NOMO-1 treated with dmso at 0.1 percent for 144 hours (cell line): ENCODE measurements around the gene CHRDL2.
A peak's percentile ranks its signal among the peaks of the same experiment; 100 is the strongest.

Experiments
- DNase-seq: peaks from one replicate; lab custom pipeline; 2025; ENCODE audit not compliant: unreplicated experiment; lab: John Stamatoyannopoulos, UW

CHRDL2 gene

GRCh38 chr11:74717221-74717969, 13.8 kb downstream of the CHRDL2 start:
- no peak for DNase-seq

DNA sequence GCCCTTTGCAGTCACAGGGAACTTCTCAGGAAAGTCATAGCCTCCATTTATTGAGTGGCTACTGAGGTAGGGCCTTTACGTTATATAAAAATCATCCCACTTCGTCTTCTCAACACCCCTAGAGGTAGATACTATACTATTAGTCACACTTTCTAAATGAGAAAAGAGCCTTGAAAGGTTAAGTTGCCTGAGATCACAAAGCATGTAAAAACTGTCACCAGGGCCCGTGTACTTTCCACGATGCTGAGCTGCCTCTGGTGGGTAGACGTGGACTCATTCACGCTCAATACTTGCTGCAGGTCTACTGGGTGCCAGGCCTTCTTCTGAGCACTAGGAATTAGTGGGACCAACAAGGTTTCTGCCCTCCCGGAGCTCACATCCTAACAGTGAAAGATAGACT, 16.3 kb downstream of the CHRDL2 start:
- DNase-seq: no peak

GRCh38 chr11:74713686-74714085, 17.5 kb downstream of the CHRDL2 start:
- no peak for DNase-seq

DNA sequence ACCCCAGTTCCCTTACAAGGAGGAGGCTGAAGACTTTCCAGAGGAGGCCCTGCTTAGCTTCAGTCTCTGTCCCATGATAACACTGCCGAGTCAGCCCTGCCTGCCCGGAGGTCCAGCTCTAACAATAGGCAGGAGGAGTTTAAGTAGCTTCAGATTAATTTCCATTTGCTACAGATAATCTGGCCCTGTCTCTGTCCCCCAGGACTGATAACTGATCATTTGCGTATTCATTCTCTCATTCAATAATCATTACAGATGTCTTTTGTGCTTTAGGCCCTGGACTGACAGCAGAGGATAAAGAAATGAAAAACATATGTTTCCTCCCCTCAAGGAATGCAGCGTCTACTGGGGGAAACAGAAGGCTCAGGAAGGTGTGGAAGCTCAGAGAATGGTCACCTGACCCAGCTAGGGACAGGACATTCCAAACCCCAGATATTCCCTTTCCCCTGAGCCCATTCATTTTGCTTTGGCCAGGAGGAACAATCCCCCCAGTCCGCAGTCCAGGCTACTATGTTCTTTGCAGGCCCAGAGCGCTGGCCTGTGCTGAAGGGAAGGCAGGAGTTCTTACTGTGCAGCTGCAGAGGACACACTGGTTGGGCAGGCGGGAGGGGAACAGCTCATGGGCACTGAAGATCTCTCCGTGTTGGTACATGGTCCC, 20.8 kb downstream of the CHRDL2 start:
- DNase-seq: no peak

DNA sequence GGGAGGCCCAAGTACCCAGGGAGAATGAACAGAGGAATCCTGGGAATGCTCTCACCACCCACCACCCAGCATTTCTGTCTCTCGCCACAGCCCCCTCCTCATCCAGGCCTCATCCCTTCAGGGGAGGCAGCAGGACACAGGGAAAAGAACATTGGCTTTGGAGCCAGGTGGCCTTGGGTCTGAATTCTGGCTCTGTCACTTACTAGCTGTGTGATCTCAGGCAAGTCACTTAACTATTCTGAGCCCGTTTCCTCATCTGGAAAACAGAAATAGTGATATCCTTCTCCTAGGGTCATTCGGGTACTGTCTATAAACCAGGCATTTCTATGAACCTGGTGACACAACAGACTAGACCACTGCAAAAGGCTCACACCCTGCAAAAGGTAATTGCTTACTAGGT, 22.1 kb downstream of the CHRDL2 start:
- no peak for DNase-seq

DNA sequence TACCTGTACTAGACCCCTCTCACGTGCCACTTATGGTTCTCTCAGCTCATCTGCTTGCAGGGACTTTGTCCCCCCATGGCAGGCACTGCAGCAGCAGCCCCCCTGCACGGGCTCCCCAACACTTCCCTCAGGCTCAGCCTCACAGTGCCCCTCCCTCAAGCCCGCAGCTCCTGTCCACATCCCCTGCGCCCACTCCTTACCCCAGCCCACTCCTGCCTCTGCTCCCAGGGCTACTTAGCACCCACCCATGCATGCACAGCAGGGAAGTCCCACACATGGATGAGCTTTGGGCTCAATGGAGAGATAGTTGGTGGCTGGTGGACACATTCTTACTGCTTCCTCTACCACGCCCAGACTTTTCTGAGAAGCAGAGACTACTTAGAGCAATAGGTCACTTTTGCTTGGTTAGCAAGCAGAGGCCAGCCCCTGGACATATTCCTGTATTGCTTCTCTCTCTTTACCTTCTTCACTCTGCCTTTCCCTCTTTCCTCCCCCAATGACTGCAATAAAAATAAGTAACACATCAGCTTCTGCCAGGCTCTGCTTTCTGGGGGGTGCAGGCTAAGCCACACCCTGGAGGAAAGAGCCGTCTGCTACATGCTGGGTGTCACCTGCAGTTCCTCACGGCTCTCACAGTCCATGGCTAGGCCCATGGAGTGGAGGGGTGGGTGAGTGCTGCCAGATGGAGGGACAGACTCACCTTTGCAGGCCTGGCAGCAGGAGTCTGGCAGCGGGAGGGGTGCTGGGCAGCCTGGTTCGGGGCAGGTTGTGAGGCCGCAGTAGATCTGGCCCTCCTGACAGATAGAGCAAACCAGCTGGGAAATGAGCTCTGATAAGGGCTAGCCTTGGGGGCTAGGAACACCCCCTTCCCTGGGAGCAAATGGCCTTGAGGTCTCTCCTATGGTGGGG, 23.4 kb downstream of the CHRDL2 start:
- no peak for DNase-seq

- no peak for DNase-seq
These were observed 24.0 kb downstream of the CHRDL2 start for GRCh38 chr11:74707182-74707581.

- DNase-seq: no peak
These were observed 28.0 kb downstream of the CHRDL2 start for GRCh38 chr11:74703211-74703610.

DNA sequence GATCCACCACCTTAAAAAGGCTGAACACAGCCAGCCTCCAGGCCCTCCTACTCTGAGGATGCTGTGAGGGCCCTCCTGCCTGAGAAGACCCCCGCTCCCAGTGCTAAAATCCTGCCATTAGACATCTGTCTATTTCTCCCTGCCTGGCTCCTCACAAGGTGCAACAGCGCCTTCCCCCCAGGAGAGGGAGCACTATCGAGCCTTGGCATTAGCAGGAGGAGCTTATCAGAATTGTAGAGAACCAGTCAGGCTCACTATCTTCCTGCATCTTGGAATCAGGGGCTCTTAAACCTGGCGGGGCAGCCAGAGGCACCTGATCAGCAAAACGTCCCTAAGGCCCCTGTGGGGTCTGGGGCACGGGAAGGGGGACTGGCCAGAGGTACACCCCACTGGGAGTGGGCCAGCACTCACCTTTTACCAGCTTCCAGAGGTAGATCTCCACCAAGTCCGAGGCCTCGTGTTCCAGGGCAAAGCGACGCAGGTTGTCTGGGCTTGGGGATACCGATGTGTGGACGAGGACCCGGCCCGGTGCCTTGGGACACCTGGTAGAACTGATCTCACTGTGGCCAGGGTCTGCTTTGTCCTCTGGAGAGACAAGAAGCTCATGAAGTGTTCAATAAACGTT, 28.7 kb downstream of the CHRDL2 start:
- DNase-seq: peak; percentile 20

- DNase-seq: no peak
These were observed 29.9 kb downstream of the CHRDL2 start for GRCh38 chr11:74701351-74701750.

DNA sequence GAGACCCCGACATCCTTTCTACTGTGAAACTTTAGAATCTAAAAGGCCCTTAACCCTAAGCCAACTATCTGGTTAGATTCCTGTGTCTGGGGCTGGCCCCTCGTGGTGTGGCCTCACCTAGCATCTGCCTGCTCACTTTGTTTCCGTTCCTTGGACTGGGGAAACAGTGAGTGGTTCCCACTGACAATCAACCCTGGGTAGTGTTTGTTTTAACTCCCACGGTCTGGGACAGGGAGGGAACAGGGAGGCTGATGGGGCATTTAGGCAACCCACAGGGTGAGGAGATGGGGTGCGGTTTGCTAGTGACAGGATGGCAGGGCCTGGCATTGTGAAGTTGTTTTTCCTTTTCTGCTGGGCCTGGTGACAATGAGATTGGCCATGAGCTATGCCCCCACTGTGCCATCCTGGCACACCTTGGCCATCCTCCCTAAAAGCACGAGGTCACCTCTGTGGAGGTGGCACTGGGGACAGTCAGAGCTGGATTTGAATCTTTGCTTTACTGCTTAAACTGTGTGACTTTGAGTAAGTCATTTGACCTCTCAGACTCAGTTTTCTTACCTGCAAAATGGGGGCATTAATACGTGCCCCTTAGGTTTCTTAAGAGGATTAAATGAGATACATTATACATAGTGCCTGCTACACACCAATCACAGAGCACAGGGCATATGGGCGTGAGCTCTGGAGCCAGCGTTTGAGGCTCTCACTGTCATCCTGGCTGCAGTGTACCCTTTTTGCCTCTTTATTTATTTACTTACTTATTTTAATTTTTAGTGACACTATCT, 31.4 kb downstream of the CHRDL2 start:
- DNase-seq: no peak

DNA sequence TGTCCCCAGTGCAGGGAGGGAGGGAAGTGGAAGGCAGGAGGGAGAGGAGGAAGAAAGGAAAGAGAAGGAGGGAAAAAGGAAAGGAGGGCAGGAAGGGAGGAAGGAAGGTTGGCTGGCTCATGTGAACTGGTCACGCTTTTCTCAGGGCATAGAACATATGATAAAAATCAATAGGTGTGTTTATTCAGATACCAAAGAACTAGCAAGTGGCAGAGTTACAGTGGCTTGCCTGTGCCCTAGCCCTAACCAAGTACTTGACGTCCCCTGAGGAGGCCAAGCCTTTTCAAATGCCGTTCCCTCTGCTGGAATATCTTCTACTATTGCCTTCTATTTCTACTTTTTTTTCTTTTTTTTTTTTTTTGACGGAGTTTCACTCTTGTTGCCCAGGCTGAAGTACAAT, 33.5 kb downstream of the CHRDL2 start:
- no peak for DNase-seq

GRCh38 chr11:74696939-74697675, 34.1 kb downstream of the CHRDL2 start:
- no peak for DNase-seq

- DNase-seq: no peak
These were observed 34.7 kb downstream of the CHRDL2 start for GRCh38 chr11:74696500-74696899.

GRCh38 chr11:74695705-74696280, 35.4 kb downstream of the CHRDL2 start:
- DNase-seq: no peak

DNA sequence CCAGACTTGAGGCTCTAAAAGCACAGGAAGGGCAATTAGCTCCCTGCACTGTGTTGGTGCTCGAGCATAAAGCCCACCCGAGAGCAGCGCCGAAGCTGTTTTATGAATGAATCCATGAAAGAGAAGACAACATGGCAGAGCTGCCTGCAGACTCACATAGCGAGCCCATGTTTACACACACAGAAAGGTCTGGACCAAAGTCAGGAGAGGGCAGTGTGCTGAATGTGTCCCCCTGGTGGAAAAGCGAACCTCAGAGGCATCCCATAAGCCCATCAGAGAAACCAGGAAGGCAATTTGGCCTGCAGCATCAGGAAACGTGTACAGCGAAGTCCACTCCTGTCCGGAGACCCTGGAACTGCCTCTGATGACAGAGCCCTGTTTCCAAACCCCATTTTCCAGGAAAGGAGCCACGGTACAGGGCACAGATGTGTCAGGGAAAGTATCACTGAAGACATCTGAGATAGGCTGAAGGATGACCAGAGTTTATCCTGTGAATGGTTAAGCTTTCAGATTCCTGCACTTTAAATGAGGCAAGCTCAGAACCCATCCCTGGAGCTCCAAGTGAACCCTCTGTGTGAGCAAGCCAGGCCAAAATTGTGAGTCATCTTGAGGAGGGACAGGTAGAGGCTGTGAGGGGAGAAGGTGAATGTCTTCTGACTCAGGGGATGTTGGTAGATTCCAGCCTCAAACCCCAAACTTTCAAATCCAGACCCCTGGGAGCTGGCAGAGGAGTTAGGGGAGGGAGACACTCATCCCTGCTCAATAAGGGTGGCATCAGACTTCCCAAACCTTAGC, 36.9 kb downstream of the CHRDL2 start:
- DNase-seq: no peak

DNA sequence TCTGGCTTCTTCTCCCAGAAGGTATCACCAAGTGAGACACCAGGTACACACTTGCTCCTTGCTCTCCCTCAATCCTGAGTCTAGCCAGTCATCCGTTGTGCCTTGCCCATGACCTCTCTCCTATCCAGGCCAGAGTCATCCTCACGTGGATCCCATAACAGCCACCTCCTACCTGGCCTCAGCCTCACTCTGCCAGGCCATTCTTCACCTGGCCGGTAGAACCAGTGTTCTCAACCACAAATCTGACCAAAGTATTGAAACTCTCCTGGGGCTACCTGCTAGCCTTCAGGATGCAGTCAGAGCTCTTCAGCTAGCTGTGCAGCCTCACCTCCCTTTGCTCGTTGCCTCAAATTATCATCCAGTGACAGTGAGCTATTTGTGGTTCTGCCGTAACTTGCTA, 37.7 kb downstream of the CHRDL2 start:
- no peak for DNase-seq

GRCh38 chr11:74691755-74692154, 39.5 kb downstream of the CHRDL2 start:
- no peak for DNase-seq

DNA sequence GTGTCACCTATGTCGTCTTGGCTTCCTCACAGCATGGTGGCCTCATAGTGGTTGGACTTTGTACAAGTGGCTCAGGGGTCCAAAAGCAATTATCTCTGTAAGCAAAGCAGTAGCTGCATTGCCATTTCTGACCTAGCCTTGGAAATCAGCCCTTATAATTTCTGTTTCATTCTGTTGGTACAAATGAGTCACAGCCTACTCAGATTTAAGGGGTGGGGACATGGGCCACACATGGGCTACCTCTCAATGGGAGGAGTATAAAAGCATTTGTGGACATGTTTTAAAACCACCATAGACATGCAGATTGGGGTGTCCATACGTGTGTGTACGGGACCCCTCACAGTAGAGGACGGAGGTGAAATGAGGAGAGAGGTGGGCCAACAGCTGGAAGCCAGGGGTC, 41.6 kb downstream of the CHRDL2 start:
- DNase-seq: no peak
